ENCODE data around the gene FMO5.

DNA sequence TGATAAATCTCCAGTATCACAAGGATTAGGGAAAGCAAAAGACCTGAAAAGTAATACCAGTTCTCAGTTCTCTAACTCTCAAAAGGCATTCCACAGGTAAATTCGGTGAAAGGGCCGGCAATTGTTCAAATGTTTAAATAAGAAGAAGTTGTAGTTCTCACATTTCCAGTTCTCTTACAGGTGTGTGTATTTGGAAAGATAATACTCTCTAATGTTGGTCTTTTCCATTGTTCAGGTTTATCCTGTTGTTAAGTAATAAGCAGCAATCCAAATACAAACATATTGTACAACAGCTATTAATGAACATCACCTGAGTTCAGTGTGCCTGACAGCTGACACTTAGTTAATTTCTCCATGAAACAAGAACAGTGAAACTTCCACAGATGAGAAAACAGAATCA, 39.7 kb downstream of the FMO5 start:
- TF ChIP-seq, protein P1, sequence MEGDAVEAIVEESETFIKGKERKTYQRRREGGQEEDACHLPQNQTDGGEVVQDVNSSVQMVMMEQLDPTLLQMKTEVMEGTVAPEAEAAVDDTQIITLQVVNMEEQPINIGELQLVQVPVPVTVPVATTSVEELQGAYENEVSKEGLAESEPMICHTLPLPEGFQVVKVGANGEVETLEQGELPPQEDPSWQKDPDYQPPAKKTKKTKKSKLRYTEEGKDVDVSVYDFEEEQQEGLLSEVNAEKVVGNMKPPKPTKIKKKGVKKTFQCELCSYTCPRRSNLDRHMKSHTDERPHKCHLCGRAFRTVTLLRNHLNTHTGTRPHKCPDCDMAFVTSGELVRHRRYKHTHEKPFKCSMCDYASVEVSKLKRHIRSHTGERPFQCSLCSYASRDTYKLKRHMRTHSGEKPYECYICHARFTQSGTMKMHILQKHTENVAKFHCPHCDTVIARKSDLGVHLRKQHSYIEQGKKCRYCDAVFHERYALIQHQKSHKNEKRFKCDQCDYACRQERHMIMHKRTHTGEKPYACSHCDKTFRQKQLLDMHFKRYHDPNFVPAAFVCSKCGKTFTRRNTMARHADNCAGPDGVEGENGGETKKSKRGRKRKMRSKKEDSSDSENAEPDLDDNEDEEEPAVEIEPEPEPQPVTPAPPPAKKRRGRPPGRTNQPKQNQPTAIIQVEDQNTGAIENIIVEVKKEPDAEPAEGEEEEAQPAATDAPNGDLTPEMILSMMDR (IDR thresholded peaks at IDR 0.05) = no peak
- no peak for TF ChIP-seq TCF7L2 (IDR thresholded peaks at IDR 0.05; ENCODE audit: low read depth, low read length)
